NCI-H526 (cell line): ENCODE data around the gene CXCL1.
"Not testable (repeated sequence)": the region's sequence is repeated elsewhere in the genome, so short reads cannot be mapped to it uniquely, and the experiment has no call there.

Experiments used
- DNase-seq, 2 experiments: peaks; one replicate each; lab custom pipeline; 2025; lab: John Stamatoyannopoulos, UW

CXCL1 gene

DNA sequence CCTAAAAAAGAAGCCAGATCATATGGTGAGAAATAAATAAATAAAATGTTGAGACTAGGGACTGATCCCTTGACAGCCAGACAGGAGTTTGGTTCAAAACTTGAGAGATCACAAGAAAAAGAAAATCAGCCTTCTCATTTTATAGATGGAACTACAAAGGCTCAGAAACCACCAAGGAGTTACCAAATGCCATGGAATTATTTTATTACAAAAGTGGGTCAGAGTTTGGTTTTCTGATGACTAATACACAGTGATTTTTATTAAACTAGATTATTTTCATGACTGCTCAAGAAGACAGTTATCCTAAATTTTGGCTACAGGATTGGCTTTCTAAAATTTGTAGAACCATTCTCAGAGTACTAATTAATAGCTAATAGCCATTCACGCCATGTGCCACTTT lies 6.2 kb downstream of the CXCL1 start:
- DNase-seq = no peak

DNA sequence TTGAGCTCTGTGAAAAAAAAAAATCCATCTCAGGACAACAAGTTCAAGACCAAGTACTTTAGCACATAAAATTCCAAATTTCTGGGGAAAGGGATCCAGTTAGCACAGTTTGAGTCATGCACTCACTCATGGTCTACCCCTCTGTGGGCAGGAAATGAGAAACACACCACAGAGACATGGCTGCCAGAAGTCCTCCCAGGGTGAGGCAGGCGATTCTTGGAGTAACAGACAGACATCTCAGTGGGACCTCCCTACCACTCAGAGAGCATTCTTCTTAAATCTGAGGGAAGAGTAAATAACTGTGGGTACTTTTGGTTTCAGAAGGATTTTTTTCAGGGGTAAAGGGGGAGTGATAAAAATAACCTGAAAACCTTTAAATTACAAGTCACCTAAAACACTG lies 14.1 kb downstream of the CXCL1 start:
- no peak for DNase-seq

DNA sequence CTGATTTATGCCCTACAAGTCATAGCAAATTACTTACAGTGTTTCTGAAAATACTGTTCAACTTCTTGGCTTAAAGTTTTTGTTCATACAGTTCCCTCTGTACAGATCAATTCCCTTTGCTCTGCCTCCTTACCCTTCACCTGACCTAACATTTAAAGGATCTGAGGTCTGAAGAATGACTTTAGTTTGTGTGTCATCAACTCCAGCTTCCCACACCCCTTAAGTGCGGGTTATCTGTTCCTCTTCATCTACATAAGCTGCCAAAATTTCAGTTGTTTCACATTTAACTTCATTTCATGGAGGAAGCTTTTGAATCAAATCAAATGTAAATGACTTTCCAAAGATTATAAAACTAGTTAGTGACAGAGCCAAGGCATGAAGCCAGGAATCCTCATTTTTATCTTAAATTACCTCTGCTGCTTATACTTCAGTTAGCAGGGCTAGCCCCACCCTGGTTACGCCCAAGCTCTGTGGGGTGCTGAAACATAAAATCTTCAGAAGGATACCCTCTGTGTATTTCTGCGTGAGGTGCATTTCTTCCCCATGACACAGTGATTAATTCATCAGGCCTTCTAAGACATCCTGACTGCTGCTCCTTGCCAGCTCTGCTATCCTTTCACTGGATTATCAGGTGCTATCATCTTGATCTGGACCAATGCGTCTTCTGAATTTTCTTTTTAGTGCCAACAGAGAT lies 16.5 kb downstream of the CXCL1 start:
- DNase-seq = no peak

DNA sequence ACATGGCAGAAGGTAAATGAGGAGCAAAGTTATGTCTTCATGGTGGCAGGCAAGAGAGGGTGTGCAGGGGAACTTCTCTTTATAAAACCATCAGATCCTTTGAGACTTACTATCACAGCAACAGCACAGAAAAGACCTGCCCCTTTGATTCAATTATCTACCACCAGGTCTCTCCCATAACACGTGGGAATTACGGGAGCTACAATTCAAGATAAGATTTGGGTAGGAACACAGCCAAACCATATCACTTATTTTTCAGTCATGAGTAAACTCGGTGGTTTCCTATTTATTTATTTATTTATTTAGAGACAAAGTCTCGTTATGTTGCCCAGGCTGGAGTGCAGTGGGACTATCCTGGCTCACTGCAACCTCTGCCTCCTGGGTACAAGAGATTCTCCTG lies 22.1 kb downstream of the CXCL1 start:
- no peak for DNase-seq

DNA sequence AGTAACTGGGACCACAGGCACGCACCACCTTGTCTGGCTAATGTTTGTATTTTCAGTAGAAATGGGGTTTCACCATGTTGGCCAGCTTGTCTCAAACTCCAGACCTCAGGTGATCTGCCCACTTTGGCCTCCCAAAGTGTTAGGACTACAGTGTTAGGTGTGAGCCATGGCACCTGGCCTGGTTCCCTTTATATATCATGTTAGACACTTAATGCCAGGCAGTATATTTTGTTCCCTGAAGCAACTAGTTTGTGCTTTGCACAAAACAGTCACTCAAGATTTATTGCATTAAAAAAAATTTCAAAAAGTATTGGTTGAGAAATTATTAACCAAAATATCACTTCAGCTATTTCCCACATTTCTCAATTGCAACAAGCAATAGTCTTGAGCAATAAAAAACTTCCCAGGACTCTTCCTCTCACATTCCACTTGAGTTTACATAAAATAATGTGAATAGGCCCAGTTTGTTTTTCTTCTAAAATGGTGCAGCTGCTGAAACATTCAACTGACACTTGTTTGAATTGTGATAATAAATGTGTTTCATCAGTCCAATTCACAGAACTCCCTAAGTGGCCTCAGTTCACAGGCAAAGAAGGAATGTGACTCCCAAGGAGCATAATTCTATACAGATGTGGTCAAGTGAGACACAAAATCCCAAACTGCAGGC lies 22.7 kb downstream of the CXCL1 start:
- DNase-seq = no peak

DNA sequence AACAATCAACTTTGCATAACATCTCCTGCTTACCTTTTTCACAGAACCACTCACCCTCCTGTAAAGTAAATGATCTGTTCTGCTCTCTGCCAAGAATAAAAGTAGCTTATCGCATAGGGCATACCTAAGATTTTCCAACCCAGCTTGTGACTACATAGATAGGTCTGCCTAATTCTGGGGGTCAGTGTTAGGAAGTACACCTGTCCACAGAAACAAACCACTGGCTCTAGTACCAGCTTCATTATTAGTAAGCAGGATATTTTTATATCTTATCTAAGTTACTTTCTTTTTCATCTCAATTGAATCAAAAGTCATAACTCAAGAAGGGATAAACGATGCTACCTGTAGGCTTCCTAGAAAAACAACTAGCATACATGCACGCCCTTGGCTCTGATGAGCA lies 23.8 kb downstream of the CXCL1 start:
- DNase-seq = no peak

DNA sequence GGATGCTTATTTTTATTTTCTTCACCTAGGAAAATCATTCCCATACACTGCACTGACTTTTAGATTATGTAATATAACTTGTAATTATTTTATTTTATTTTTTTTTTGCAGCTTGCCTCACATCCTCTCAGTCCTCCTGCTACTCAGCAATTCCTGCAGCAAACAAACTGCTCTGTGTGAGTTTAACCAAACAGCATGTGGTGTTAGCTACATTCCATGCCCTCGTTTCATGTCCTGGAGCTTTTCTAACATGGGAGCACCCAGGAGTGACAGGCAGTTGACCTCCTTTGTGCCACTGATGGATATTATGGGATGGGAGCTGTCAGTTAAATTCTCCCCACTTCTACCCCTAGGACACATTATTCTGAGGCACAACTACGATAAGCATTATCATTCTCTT lies 24.8 kb downstream of the CXCL1 start:
- no peak for DNase-seq

DNA sequence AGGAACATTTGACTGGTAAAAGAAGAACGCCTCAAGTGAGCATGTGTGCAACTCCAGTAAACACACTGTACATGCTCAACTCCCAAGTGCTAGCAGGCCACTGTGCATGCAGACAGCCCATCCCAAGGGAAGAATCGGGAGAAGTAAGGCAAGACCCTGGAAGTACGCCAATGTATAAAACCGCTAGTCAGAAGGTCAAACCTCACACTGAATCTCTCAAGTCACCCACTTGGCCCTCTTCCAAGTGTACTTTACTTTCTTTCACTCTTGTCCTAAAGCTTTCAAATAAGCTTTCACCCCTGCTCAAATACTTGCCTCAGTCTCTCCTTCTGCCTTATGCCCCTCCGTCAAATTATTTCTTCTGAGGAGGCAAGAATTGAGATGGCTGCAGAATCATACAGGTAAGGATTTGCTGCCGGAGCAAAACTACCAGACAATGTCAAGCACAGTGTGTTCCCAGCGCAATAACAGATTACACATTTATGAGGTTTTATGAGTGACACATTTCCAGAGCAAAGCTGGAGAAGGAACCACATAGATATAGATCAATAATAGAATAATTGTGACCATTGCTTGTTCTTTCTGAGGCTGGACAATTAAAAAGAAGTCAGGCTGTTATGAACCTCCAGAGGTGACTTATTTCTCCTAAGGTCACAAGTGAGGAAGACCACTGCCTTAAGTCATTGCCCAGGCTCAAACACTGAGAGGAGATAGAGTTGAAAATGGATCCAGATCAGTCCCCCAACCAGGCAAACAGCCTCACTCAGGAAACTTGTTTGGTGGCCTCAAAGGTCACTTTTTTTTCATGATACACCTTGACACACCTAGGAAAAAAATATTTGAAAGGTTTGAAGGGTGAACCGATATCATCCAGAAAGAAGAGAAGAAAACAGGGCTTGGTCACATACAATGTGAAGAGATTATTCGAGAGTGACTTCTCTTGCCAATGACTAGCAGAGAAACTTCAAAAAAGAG lies 26.3 kb downstream of the CXCL1 start:
- DNase-seq = no peak

DNA sequence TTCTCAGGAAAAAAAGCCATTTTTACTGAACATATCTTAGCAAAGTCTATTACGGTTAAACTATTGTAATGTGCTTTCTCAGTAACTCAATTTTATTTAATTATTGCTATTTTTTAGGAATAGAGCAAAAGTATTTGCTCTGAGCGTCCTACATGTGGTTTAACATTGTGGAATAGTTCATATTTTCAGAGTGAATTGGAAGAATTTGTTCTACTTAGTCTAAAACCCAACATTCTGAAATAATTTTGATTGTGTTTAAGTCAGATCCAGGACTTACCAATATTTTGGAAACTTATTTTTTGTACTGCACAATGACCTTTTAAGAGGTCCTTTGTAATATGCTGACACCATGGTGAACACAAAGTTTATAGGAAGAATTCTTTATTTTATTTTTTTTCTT lies 27.2 kb downstream of the CXCL1 start:
- no peak for DNase-seq

DNA sequence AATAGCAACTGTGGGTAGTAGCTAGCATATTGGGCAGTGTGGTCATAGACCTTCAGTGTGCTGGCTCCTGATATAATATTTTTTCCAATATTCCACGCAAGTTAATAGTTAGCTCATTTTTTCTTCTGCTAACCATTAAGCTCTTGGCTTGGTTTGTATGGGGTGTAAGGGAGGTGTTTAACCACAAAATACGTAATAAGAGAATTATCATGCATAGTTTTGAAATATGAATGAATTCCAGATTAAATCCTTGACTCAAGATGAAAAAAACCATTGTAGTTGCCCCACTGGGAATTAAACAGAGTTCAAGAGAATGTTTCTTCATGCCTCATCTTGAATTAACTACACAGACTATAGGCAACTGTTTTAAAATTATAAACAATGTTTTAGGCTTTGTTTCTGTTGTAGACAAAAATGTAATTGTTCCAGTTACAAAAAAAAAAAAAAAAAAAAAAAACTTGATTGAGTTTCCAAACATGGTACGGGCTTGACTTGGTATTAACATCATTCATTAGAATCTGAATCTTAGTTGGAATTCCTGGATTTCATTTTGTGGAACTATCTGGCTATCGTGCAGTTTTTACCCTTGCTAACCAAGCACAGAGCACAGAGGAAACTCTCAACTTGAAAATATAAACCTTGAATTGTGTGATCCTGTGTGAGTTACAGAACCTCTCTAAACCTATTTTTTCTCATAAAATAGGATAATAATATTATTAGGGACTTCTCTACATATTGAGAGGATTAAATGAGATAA lies 28.4 kb downstream of the CXCL1 start:
- no peak for DNase-seq

DNA sequence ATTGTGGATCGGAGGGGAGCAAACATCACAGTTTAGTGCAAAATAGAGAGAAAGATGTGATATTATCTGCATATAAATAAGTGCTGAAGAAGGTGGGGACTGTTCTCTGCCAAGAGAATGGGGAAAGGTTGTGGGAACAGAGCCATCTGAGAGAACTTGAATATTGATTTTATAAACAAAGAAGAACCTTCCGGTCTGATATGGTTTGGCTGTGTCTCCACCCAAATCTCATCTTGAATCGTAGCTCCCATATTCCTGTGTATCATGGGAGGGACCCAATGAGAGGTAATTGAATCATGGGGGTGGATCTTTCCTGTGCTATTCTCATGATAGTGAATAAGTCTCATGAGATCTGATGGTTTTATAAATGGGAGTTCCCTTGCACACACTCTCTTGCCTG lies 30.1 kb downstream of the CXCL1 start:
- DNase-seq = not testable (repeated sequence)

DNA sequence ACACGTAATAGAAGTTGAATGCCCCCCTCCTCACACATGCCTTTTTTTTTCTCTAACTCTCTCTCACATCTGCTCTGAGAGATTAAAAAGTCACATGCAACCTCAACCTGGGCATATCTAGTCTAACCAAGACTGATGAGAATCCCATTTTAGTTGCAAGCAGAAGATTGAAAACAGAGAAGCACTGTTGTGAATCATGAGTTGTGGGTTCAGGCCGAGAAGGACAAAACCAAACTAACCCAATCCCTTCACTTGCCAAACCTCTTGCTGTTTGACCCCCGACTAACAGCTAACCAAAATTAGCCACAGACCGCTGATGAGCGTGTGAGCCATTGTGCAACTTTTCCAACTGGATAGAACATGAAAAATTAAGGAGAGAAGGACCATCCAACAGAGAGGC lies 31.8 kb downstream of the CXCL1 start:
- DNase-seq = peak in 1 of 2 experiments; percentile 8

DNA sequence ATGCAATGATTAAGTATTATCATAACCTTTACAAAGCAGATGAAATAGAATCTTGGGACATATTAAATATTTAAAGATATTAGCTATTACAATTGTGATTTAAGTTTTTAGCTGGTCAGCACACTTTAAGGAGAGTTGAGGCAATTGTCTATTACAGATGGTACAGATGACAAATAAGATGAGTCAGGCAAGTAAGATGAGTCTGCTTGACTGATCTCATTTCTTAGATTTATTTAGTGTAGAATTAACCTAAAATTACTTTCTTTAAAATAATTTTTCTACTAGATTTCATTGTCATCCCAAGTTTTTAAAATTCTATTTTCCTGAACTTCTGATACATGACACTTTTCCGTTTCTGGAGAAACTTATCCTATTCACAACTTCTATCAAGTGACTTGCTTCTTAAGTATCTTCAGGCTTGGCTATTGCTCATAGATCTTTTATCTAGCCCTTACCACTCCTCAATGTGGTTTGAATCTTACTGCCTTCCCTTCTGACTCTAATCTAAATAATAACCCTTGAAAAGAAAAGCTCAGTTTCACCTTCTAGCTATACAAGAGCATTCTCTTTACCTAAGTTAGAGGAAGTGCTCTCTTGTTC lies 32.9 kb downstream of the CXCL1 start:
- DNase-seq = no peak

DNA sequence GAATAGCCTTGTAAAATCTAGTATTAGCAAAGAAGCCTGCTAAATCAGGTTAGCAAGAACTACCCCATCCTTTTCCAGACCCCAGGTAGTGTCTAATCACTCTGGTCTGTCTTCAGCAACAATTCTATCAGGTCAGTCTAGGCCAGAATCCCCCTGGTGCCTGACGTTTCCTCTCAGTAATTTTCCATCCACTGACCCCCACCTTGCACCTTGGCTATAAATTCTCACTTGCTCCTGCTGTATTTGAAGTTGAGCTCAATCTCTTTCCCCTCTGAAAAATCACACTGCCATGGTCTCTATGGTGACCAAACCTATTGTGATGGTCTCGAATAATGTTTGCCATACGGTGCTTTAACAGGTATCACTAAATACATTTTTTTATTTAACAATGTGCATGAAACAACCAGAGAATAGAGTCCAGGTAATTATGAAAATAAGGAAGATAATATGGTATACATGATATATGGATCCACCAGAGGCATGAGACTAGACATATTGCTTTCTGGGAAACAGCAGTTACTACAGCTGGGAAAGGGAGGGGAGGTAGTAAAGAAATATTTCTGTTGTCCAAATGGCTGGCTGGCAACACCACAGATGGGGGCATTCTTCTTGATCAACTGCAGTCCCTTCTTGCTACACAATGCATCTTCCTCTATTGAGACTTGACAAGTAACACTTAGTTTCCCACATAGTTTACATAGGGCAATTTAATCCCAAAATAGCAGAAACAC lies 33.8 kb downstream of the CXCL1 start:
- no peak for DNase-seq

DNA sequence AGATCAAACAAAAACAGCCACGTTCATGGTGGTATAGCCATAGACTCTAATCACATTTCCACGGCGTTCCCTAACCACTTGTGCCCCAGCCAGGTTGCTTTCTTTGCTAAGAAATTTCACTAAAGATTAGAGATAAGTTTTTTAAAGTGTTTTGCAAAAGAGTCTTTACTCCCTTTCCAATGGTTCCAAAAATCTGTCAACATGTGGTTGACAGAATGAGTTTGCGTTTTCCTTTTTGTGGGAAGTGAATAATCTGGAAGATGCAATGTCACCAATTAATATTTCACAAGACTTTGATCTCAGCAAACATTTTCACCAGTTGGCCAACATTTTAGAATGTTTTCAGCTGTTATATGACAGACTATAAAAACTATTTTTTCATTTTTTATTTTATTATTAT lies 35.3 kb downstream of the CXCL1 start:
- DNase-seq = no peak

DNA sequence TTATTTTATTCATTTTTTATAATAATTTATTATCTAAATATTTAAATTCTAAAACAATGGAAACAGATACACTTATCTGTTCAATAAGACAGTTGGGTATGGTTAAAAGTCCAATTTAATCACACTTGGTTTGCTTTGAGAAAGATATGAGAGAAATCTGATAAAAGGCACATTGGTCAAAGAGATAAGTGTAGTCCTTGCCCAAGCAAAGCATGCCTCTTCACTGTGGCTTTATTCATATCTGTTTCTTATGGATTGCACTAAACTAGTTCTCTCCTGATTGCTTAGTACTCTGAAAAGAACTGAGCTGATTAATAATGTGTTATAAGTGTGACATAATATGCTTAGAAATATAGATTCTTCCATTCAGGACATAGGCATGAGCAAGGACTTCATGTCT lies 39.8 kb downstream of the CXCL1 start:
- DNase-seq = no peak

DNA sequence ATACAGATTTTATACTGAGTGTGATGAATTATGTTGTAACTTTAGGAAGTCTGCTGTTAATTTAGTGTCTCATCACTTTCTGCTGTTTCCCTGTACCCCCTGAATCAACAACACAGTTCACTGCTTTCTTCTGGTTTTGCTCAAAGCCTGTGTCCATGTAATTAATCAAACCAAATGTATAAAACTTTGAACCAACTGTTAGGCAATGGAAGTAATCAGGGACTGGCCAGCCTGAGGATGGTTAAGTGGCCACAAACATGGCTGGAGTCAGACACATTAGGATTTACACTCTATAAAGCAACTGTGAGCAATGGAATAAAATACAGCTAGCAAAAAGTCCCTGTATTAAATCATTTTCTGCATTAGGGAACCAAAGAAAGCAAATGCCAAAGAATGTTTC lies 42.6 kb downstream of the CXCL1 start:
- DNase-seq = no peak

DNA sequence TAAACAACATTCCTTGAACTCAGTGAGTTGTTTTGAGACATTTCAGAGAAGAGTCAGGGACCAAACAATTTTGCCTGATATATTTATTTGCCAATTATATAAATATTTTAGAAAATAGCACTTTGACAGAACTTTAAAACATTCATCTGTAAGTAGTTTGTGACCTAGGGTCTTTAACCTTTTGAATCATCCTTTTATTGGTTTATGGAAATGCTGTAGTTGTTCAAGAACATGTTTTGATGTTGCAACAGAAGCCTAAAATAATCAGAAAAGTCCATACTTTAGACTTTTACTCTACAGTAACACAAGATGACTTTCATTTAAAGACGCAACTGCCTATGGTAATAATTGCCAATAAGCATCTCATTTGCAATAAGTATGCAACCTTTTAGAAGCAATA lies 43.0 kb downstream of the CXCL1 start:
- no peak for DNase-seq

DNA sequence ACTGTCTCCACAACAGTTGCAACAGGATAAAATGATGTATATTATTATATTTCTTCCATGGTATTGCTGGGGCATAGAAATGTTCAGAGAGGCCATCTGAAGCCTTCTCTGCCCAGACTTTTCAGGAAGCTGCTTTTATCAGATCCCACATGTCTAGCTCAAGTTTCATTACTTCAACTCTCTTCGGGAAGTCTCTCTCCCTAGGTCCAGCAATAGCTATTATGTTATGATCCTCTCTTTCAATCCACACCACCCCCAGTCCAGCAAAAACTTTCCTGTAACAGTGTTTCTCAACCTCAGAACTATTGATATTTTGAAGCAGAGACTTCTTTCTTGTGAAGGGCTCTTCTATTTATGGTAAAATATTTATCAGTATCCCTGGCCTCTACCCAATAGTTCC lies 44.9 kb downstream of the CXCL1 start:
- no peak for DNase-seq

DNA sequence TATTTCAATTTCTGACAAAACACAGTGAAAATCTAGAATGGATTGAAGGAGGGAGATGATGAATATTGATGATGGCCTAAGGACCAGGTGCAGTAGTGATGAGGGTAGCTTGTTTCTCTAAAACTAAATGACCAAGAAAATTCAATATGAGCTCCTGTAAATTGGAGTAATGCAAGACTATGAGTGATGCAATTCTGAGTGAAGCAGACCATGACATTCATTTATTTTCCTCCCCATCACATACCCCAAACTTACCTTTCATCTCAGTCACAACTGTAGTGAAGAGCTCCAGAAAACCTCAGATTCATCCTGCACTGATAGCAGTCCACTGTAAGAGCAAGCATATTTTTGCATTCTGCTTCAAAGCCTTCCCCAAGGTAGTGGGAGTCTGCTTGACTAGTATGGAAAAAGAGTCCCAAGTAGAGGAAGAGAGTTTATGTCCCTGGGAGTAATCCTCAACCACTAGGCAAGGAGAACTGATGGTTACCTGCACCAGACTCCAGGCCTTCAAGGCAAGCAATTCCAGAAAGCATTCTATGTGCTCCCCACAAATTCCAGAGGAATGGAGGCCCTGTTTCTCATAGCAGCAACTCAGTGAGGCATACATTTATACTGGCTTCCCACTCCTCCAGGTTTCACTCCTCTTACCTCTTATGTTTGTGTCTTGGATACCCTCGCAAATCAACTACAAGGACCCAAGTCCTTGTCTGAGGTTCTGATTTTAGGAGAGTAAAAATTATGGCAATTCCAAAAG lies 47.2 kb downstream of the CXCL1 start:
- DNase-seq = no peak
